ENCODE measurements around the gene HNRNPU. TPM values are rescaled to one million over a fixed set of nuclear protein-coding genes. Genes with fewer than 3 reads are reported as not detected.

The HNRNPU gene
- 427 TPM for total RNA-seq (ENCODE audit: unreplicated experiment)
- long read RNA-seq, full-length matches to known transcripts, result 44 of 65 reads
- long read RNA-seq, partial matches to known transcripts, result 19 of 65 reads
- long read RNA-seq, other reads (novel, unspliced or antisense), result 2 of 65 reads

- H3K36me3 Mint-ChIP-seq (ENCODE audit: unreplicated experiment), result no peaks in the 10 kb centered on the region
- peak within 1 kb of the TSS; percentile 90 for H3K4me3 Mint-ChIP-seq (ENCODE audit: unreplicated experiment)
Observed at GRCh38 chr1:244864253-244865027, at the start of gene HNRNPU. Gene HNRNPU, minus strand, starts transcription at chr1:244864543. Its CDS starts 236 bp downstream, at chr1:244864307.

GRCh38 chr1:244913806-244914205, 49.5 kb upstream of the HNRNPU start:
- TF ChIP-seq CTCF (IDR thresholded peaks at IDR 0.05; ENCODE audit: partially characterized antibody, unreplicated experiment), result no peak
- Mint-ChIP-seq H3K36me3 (ENCODE audit: unreplicated experiment) (no peaks in the 10 kb centered on the region), H3K27me3 (ENCODE audit: unreplicated experiment) (peaks cover 3% of the 10 kb centered on the region), H3K9me3 (ENCODE audit: unreplicated experiment) (no peaks in the 10 kb centered on the region), H3K27ac (ENCODE audit: unreplicated experiment) (no peak overlapping the region), H3K4me1 (ENCODE audit: low read depth, unreplicated experiment) (peaks cover 2% of the 10 kb centered on the region), H3K4me3 (ENCODE audit: unreplicated experiment) (no peak overlapping the region)
- no peak for DNase-seq

More at GRCh38 chr1:244864253-244865027, at the start of gene HNRNPU:
- Mint-ChIP-seq H3K27me3 (ENCODE audit: unreplicated experiment) (peaks cover 11% of the 10 kb centered on the region), H3K4me1 (ENCODE audit: low read depth, unreplicated experiment) (peaks cover 18% of the 10 kb centered on the region), H3K27ac (ENCODE audit: unreplicated experiment) (peak within 1 kb of the TSS; percentile 100), H3K9me3 (ENCODE audit: unreplicated experiment) (peaks cover 20% of the 10 kb centered on the region)
- peak; percentile 61 for TF ChIP-seq CTCF (IDR thresholded peaks at IDR 0.05; ENCODE audit: partially characterized antibody, unreplicated experiment)
- DNase-seq, result peak; percentile 97

GRCh38 chr1:244904119-244904518, 39.8 kb upstream of the HNRNPU start:
- TF ChIP-seq CTCF (IDR thresholded peaks at IDR 0.05; ENCODE audit: partially characterized antibody, unreplicated experiment), result no peak
- Mint-ChIP-seq H3K27me3 (ENCODE audit: unreplicated experiment) (peaks cover 2% of the 10 kb centered on the region), H3K4me3 (ENCODE audit: unreplicated experiment) (no peak overlapping the region)

GRCh38 chr1:244901400-244902015, 37.2 kb upstream of the HNRNPU start:
- Mint-ChIP-seq H3K27me3 (ENCODE audit: unreplicated experiment) (peaks cover 2% of the 10 kb centered on the region), H3K4me1 (ENCODE audit: low read depth, unreplicated experiment) (no peaks in the 10 kb centered on the region), H3K36me3 (ENCODE audit: unreplicated experiment) (no peaks in the 10 kb centered on the region), H3K27ac (ENCODE audit: unreplicated experiment) (no peak overlapping the region), H3K9me3 (ENCODE audit: unreplicated experiment) (peaks cover 2% of the 10 kb centered on the region), H3K4me3 (ENCODE audit: unreplicated experiment) (no peak overlapping the region)
- DNase-seq, result no peak
- no peak for TF ChIP-seq CTCF (IDR thresholded peaks at IDR 0.05; ENCODE audit: partially characterized antibody, unreplicated experiment)

More at GRCh38 chr1:244904119-244904518, 39.8 kb upstream of the HNRNPU start:
- Mint-ChIP-seq H3K9me3 (ENCODE audit: unreplicated experiment) (peaks cover 2% of the 10 kb centered on the region), H3K36me3 (ENCODE audit: unreplicated experiment) (no peaks in the 10 kb centered on the region), H3K4me1 (ENCODE audit: low read depth, unreplicated experiment) (no peaks in the 10 kb centered on the region), H3K27ac (ENCODE audit: unreplicated experiment) (no peak overlapping the region)
- DNase-seq, result no peak
